GM12873 (cell line): ENCODE measurements around the gene ERMARD.

ENCODE experiments used
- TF ChIP-seq, protein P1 (sequence below): IDR thresholded peaks from 2 replicates; pipeline ENCODE4 v1.5.1; 2012; ENCODE audit warnings: low read depth, mild to moderate bottlenecking, moderate library complexity, low read length, control low read depth; ENCODE audit not compliant: insufficient read depth; ENCODE audit errors: missing control alignments

ERMARD gene

DNA sequence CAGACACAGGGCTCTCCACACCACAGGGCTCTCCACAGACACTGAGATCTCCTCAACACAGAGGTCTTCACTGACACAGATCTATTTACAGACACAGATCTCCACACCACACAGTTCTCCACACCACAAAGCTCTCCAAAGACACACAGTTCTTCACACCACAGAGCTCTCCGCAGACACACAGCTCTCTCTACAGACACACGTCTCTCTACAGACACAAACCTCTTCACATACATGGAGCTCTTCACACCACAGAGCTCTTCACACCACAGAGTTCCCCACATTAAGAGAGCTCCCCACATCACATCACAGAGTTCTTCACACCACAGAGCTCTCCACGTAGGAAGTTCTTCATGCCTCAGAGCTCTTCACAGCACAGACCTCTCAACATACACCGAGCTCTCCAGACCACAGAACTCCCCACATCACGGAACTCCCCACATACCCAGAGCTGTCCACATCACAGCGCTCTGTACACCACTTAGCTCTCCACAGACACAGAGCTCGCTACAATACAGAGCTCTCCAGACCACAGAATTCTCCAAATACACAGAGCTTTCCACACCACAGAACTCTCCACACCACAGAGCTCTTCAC, 53.9 kb downstream of the ERMARD start:
- TF ChIP-seq, protein P1, sequence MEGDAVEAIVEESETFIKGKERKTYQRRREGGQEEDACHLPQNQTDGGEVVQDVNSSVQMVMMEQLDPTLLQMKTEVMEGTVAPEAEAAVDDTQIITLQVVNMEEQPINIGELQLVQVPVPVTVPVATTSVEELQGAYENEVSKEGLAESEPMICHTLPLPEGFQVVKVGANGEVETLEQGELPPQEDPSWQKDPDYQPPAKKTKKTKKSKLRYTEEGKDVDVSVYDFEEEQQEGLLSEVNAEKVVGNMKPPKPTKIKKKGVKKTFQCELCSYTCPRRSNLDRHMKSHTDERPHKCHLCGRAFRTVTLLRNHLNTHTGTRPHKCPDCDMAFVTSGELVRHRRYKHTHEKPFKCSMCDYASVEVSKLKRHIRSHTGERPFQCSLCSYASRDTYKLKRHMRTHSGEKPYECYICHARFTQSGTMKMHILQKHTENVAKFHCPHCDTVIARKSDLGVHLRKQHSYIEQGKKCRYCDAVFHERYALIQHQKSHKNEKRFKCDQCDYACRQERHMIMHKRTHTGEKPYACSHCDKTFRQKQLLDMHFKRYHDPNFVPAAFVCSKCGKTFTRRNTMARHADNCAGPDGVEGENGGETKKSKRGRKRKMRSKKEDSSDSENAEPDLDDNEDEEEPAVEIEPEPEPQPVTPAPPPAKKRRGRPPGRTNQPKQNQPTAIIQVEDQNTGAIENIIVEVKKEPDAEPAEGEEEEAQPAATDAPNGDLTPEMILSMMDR: no peak

DNA sequence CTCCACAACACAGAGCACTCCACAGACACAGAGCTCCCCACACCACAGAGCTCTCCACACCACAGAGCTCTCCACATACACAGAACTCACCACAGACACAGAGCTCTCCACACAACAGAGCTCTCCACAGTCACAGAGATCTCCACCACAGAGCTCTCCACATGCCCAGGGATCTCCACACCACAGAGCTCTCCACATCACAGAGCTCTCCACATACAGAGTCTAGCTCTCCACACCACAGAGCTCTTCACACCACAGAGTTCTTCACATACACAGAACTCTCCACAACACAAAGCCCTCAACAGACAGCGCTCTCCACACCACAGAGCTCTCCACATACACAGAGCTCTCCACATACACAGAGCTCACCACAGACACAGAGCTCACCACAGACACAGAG, 55.3 kb downstream of the ERMARD start:
- TF ChIP-seq, protein P1: no peak

DNA sequence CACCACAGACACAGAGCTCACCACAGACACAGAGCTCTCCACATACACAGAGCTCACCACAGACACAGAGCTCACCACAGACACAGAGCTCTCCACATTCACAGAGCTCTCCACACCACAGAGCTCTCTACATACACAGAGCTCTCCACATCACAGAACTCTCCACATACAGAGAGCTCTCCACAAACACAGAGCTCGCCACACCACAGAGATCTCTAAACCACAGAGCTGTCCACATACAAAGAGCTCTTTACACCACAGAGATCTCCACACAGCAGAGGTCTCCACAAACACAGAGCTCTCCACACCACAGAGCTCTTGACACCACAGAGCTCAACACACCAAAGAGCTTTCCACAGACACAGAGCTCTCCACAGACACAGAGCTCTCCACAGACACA, 55.8 kb downstream of the ERMARD start:
- TF ChIP-seq, protein P1: no peak

DNA sequence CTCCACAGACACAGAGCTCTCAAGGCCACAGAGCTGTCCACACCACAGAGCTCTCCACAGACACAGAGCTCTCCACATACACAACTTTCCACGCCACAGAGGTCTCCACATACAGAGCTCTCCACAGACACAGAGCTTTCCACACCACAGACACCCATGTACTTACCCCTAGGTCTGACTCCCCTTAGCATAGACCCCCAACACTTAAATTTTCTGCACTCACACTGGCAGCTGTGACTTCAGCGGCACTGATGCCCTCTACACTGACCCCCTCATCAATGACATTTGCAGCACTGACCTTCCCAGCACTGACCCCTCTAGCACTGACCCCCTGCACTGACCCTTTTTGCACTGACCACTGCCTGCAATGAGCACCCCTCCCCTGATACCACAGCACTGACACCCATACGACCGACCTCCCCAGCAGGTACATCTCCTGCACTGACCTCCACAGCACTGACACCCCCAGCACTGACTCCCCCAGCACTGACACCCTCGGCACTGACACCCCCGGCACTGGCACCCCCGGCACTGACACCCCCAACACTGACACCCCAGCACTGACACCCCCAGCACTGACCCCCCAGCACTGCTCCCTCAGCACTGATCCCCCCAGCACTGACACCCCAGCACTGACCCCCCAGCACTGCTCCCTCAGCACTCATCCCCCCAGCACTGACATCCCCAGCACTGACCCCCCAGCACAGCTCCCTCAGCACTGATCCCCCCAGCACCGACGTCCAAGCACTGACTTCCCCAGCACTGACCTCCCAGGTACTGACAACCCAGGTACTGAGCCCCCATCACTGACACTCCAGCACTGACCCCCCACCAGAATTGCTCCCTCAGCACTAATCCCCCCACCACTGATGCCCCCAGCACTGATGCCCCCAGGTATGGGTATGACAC, 56.5 kb downstream of the ERMARD start:
- TF ChIP-seq, protein P1: no peak

DNA sequence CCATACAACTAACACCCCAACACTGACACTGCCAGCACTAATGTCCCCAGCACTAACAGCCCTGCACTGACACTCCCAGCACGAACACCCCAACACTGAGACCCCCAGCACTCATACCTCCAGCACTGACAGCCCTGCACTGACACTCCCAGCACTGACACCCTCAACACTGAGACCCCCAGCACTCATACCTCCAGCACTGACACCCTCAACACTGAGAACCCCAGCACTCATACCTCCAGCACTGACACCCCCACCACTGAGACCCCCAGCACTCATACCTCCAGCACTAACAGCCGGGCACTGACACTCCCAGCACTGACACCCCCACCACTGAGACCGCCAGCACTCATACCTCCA, 57.2 kb downstream of the ERMARD start:
- TF ChIP-seq, protein P1: no peak

DNA sequence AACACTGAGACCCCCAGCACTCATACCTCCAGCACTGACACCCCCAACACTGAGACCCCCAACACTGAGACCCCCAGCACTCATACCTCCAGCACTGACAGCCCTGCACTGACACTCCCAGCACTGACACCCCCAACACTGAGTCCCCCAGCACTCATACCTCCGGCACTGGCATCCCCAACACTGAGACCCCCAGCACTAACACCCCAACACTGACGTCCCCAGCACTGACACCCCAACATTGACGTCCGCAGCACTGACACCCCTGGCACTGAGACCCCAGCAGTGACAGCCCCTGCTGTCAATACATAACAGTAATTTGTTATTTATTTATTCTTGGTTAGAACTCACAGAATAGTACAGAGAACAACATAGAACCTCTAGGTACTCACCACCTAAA, 58.0 kb downstream of the ERMARD start:
- TF ChIP-seq, protein P1: no peak
